Liver (tissue), 9 donors: ENCODE data around the gene ANO4. TPM values are rescaled to one million over a fixed set of nuclear protein-coding genes. Genes with fewer than 3 reads are reported as not detected.

Source experiments
- DNase-seq: peaks from one replicate; pipeline ENCODE4 v3.0.0-alpha.2; 2017; ENCODE audit warnings: low spot score
- H3K27ac ChIP-seq, 2 donors: one replicate each; pipeline ENCODE4 v1.7.0; 2013; ENCODE audit warnings: inconsistent platforms in 2 of 2, low read length in 2 of 2, control low read depth in 1 of 2, low read depth in 1 of 2, mild to moderate bottlenecking in 1 of 2
- H3K27me3 ChIP-seq, 4 donors: one replicate each; pipeline versions ENCODE4 v1.6.1 to v1.7.0; 2013; ENCODE audit warnings: low read length in 3 of 4, inconsistent platforms in 1 of 4, mild to moderate bottlenecking in 1 of 4, moderate library complexity in 1 of 4; ENCODE audit not compliant: control insufficient read depth in 4 of 4, insufficient read depth in 4 of 4
- H3K36me3 ChIP-seq, 4 donors: one replicate each; pipeline versions ENCODE4 v1.6.1 to v1.7.0; 2013; ENCODE audit warnings: low read length in 3 of 4, mild to moderate bottlenecking in 3 of 4, low read depth in 1 of 4, moderate library complexity in 1 of 4; ENCODE audit not compliant: control insufficient read depth in 4 of 4, insufficient read depth in 3 of 4
- H3K4me1 ChIP-seq, 4 donors: one replicate each; pipeline versions ENCODE4 v1.6.1 to v1.7.0; 2013; ENCODE audit warnings: low read length in 3 of 4, mild to moderate bottlenecking in 3 of 4, moderate library complexity in 1 of 4; ENCODE audit not compliant: control insufficient read depth in 4 of 4, insufficient read depth in 4 of 4
- H3K4me3 ChIP-seq, 3 donors: one replicate each; pipeline versions ENCODE4 v1.6.1 to v1.7.0; 2013; ENCODE audit warnings: low read length in 3 of 3, control low read depth in 1 of 3, low read depth in 1 of 3, mild to moderate bottlenecking in 1 of 3
- H3K9ac ChIP-seq, 2 donors: one replicate each; pipeline ENCODE4 v1.7.0; 2013; ENCODE audit warnings: low read length in 2 of 2, mild to moderate bottlenecking in 2 of 2, moderate library complexity in 2 of 2, control low read depth in 1 of 2, low read depth in 1 of 2
- H3K9me3 ChIP-seq, 4 donors: one replicate each; pipeline versions ENCODE4 v1.6.1 to v1.7.0; 2013; ENCODE audit warnings: low read length in 3 of 4; ENCODE audit not compliant: control insufficient read depth in 4 of 4
- EGR1 ChIP-seq, 2 donors: IDR thresholded peaks; 2 replicates each; pipeline ENCODE4 v1.6.1; 2016 to 2018; ENCODE audit warnings: antibody characterized with exemption in 2 of 2, low read depth in 2 of 2
- FOXA1 ChIP-seq: IDR thresholded peaks from 2 replicates; pipeline ENCODE4 v1.6.1; 2016; ENCODE audit warnings: antibody characterized with exemption
- FOXA2 ChIP-seq: IDR thresholded peaks from 2 replicates; pipeline ENCODE4 v1.6.1; 2016; ENCODE audit warnings: antibody characterized with exemption
- GABPA ChIP-seq, 2 donors: IDR thresholded peaks in 1 of 2; conservative IDR thresholded peaks in 1 of 2; 2 replicates each; pipeline ENCODE4 v1.6.1; 2016; ENCODE audit warnings: antibody characterized with exemption in 2 of 2, mild to moderate bottlenecking in 1 of 2, moderate library complexity in 1 of 2
- HNF4A ChIP-seq, 2 donors: conservative IDR thresholded peaks; 2 replicates each; pipeline ENCODE4 v1.6.1; 2016; ENCODE audit warnings: antibody characterized with exemption in 2 of 2, mild to moderate bottlenecking in 2 of 2
- HNF4G ChIP-seq: IDR thresholded peaks from 2 replicates; pipeline ENCODE4 v1.6.1; 2016; ENCODE audit warnings: antibody characterized with exemption
- JUND ChIP-seq, 2 donors: IDR thresholded peaks; 2 replicates each; pipeline ENCODE4 v1.6.1; 2016; ENCODE audit warnings: antibody characterized with exemption in 2 of 2
- NR2F2 ChIP-seq: IDR thresholded peaks from 2 replicates; pipeline ENCODE4 v1.6.1; 2016; ENCODE audit warnings: antibody characterized with exemption
- RAD21 ChIP-seq, 2 donors: IDR thresholded peaks; 2 replicates each; pipeline ENCODE4 v1.6.1; 2016; ENCODE audit warnings: antibody characterized with exemption in 2 of 2, mild to moderate bottlenecking in 2 of 2
- RXRA ChIP-seq, 2 donors: IDR thresholded peaks; 2 replicates each; pipeline ENCODE4 v1.6.1; 2017 to 2018; ENCODE audit warnings: antibody characterized with exemption in 2 of 2, mild to moderate bottlenecking in 1 of 2
- SP1 ChIP-seq: IDR thresholded peaks from 2 replicates; pipeline ENCODE4 v1.6.1; 2018; ENCODE audit warnings: antibody characterized with exemption, mild to moderate bottlenecking
- TAF1 ChIP-seq: conservative IDR thresholded peaks from 2 replicates; pipeline ENCODE4 v1.6.1; 2016; ENCODE audit warnings: antibody characterized with exemption, mild to moderate bottlenecking
- YY1 ChIP-seq: IDR thresholded peaks from 2 replicates; pipeline ENCODE4 v1.6.1; 2016; ENCODE audit warnings: antibody characterized with exemption, mild to moderate bottlenecking
- WGBS: extraction: QIAGEN DNeasy Blood & Tissue Kit; methylation state at CpG from one replicate; pipeline ENCODE4 v1.1.7; 2013; 5-methylcytosine and 5-hydroxymethylcytosine counted together
- polyA plus RNA-seq, 2 donors: library from polyadenylated mRNA; stranded (reverse) in 1 of 2; unstranded in 1 of 2; fragments of 200-250 nt in 1 of 2; fragments of >200 nt in 1 of 2; fragmentation: Nextera tagmentation in 1 of 2; extraction: Ambion mirVana in 1 of 2; gene quantifications; one replicate each; pipeline versions ENCODE4 v1.2.1 to v1.2.3, GENCODE V29; 2013 to 2015
- total RNA-seq, 2 donors: library from RNA; depleted of rRNA; stranded (reverse); fragments of >200 nt; gene quantifications; one replicate each; pipeline ENCODE4 v1.2.3, GENCODE V29; 2014
- TF ChIP-seq, protein P1 (sequence below): IDR thresholded peaks from 2 replicates; pipeline ENCODE4 v1.6.1; 2016; ENCODE audit warnings: antibody characterized with exemption
- TF ChIP-seq, protein P2 (sequence below): fragments of 150-350 bp; IDR thresholded peaks from 2 replicates; pipeline ENCODE4 v1.5.1; 2017; ENCODE audit warnings: improper control_type of control experiment, low read depth, low read length; ENCODE audit not compliant: missing input control
- TF ChIP-seq, protein P3 (sequence below): IDR thresholded peaks from 2 replicates; pipeline ENCODE4 v1.6.1; 2016; ENCODE audit warnings: antibody characterized with exemption
- TF ChIP-seq, protein P4 (sequence below): IDR thresholded peaks from 2 replicates; pipeline ENCODE4 v1.6.1; 2016; ENCODE audit warnings: antibody characterized with exemption, mild to moderate bottlenecking
- TF ChIP-seq, protein P5 (sequence below): IDR thresholded peaks from 2 replicates; pipeline ENCODE4 v1.6.1; 2016; ENCODE audit warnings: antibody characterized with exemption
- donor health status: healthy.
- donor health status: healthy.
- donor health status: healthy.
- donor health status: healthy.
- donor health status: healthy.

The ANO4 gene
- total and polyA plus RNA-seq, 4 donors = 0.08 to 2.2 (median 0.17) TPM; not detected in 1

DNA sequence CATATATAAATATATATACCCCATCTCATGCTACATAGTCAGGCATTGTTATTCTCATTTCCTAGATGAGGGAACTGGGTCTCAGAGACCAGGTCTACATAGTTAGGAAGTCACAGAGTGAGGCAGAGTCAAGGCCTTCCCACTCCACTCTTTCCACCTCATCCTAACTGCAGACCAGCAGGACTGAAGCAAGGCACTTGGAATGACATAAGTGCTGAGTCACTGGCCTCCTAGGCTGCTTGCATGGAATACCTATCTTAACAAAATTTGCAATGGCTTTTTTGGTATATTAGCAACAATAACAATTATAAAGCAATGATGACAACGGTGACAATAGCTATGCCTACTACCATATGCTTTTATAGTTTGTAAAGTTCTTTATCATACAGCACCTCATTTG, 5.4 kb upstream of the ANO4 start:
- H3K4me3 ChIP-seq = no peak overlapping the region
- H3K36me3 ChIP-seq = no peaks in the 10 kb centered on the region
- TF ChIP-seq RXRA (IDR thresholded peaks at IDR 0.05) = no peak
- no peak for TF ChIP-seq NR2F2
- TF ChIP-seq GABPA (IDR thresholded peaks at IDR 0.05 in 1 of 2, conservative IDR thresholded peaks at IDR 0.05 in 1 of 2) = no peak
- TF ChIP-seq RAD21 (IDR thresholded peaks at IDR 0.05) = no peak
- no peak for TF ChIP-seq SP1
- no peak for TF ChIP-seq EGR1 (IDR thresholded peaks at IDR 0.05; ENCODE audit: low read depth in 2 of 2)
- TF ChIP-seq, protein P1, sequence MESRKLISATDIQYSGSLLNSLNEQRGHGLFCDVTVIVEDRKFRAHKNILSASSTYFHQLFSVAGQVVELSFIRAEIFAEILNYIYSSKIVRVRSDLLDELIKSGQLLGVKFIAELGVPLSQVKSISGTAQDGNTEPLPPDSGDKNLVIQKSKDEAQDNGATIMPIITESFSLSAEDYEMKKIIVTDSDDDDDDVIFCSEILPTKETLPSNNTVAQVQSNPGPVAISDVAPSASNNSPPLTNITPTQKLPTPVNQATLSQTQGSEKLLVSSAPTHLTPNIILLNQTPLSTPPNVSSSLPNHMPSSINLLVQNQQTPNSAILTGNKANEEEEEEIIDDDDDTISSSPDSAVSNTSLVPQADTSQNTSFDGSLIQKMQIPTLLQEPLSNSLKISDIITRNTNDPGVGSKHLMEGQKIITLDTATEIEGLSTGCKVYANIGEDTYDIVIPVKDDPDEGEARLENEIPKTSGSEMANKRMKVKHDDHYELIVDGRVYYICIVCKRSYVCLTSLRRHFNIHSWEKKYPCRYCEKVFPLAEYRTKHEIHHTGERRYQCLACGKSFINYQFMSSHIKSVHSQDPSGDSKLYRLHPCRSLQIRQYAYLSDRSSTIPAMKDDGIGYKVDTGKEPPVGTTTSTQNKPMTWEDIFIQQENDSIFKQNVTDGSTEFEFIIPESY = no peak
- no peak for TF ChIP-seq YY1
- no peak for TF ChIP-seq HNF4A (conservative IDR thresholded peaks at IDR 0.05)
- TF ChIP-seq, protein P2, sequence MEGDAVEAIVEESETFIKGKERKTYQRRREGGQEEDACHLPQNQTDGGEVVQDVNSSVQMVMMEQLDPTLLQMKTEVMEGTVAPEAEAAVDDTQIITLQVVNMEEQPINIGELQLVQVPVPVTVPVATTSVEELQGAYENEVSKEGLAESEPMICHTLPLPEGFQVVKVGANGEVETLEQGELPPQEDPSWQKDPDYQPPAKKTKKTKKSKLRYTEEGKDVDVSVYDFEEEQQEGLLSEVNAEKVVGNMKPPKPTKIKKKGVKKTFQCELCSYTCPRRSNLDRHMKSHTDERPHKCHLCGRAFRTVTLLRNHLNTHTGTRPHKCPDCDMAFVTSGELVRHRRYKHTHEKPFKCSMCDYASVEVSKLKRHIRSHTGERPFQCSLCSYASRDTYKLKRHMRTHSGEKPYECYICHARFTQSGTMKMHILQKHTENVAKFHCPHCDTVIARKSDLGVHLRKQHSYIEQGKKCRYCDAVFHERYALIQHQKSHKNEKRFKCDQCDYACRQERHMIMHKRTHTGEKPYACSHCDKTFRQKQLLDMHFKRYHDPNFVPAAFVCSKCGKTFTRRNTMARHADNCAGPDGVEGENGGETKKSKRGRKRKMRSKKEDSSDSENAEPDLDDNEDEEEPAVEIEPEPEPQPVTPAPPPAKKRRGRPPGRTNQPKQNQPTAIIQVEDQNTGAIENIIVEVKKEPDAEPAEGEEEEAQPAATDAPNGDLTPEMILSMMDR = no peak
- no peak for TF ChIP-seq TAF1
- no peak for TF ChIP-seq FOXA1
- TF ChIP-seq, protein P3, sequence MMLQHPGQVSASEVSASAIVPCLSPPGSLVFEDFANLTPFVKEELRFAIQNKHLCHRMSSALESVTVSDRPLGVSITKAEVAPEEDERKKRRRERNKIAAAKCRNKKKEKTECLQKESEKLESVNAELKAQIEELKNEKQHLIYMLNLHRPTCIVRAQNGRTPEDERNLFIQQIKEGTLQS = no peak
- no peak for TF ChIP-seq HNF4G
- TF ChIP-seq, protein P4, sequence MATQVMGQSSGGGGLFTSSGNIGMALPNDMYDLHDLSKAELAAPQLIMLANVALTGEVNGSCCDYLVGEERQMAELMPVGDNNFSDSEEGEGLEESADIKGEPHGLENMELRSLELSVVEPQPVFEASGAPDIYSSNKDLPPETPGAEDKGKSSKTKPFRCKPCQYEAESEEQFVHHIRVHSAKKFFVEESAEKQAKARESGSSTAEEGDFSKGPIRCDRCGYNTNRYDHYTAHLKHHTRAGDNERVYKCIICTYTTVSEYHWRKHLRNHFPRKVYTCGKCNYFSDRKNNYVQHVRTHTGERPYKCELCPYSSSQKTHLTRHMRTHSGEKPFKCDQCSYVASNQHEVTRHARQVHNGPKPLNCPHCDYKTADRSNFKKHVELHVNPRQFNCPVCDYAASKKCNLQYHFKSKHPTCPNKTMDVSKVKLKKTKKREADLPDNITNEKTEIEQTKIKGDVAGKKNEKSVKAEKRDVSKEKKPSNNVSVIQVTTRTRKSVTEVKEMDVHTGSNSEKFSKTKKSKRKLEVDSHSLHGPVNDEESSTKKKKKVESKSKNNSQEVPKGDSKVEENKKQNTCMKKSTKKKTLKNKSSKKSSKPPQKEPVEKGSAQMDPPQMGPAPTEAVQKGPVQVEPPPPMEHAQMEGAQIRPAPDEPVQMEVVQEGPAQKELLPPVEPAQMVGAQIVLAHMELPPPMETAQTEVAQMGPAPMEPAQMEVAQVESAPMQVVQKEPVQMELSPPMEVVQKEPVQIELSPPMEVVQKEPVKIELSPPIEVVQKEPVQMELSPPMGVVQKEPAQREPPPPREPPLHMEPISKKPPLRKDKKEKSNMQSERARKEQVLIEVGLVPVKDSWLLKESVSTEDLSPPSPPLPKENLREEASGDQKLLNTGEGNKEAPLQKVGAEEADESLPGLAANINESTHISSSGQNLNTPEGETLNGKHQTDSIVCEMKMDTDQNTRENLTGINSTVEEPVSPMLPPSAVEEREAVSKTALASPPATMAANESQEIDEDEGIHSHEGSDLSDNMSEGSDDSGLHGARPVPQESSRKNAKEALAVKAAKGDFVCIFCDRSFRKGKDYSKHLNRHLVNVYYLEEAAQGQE = no peak
- TF ChIP-seq FOXA2 = no peak
- TF ChIP-seq JUND (IDR thresholded peaks at IDR 0.05) = no peak
- TF ChIP-seq, protein P5, sequence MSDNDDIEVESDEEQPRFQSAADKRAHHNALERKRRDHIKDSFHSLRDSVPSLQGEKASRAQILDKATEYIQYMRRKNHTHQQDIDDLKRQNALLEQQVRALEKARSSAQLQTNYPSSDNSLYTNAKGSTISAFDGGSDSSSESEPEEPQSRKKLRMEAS = no peak
- WGBS = 90% methylated on average over 1 of the region's 1 CpG
- peaks cover 0 to 1% (median under 1%) of the 10 kb centered on the region in 4 donors for H3K27me3 ChIP-seq
- DNase-seq = no peak
- peaks cover 0 to 1% (median 0%) of the 10 kb centered on the region in 4 donors for H3K9me3 ChIP-seq
- no peak overlapping the region for H3K9ac ChIP-seq
- H3K4me1 ChIP-seq = no peaks in the 10 kb centered on the region
- no peak overlapping the region for H3K27ac ChIP-seq
